BLaER1 (cell line): Measurements from ENCODE around the gene SLC35B2.

Experiments
- H3K27ac ChIP-seq: shearing (Covaris generic); formaldehyde crosslinking; 2 replicates; pipeline ENCODE4 v1.8.1; 2022
- H3K27me3 ChIP-seq: shearing (Covaris generic); formaldehyde crosslinking; 2 replicates; pipeline ENCODE4 v1.8.1; 2022
- H3K36me3 ChIP-seq: shearing (Covaris generic); formaldehyde crosslinking; 2 replicates; pipeline ENCODE4 v1.8.1; 2022
- H3K4me1 ChIP-seq: shearing (Covaris generic); formaldehyde crosslinking; 2 replicates; pipeline ENCODE4 v1.8.1; 2022
- H3K4me2 ChIP-seq: shearing (Covaris generic); formaldehyde crosslinking; 2 replicates; pipeline ENCODE4 v1.8.1; 2022
- H3K4me3 ChIP-seq: shearing (Covaris generic); formaldehyde crosslinking; 2 replicates; pipeline ENCODE4 v1.8.1; 2022
- H3K9ac ChIP-seq: shearing (Covaris generic); formaldehyde crosslinking; 2 replicates; pipeline ENCODE4 v1.8.1; 2022
- H3K9me3 ChIP-seq: shearing (Covaris generic); formaldehyde crosslinking; 2 replicates; pipeline ENCODE4 v1.8.1; 2022
- H4K20me1 ChIP-seq: shearing (Covaris generic); formaldehyde crosslinking; 2 replicates; pipeline ENCODE4 v1.8.1; 2022
- Cebpa-rat ChIP-seq: shearing (Covaris generic); IDR thresholded peaks from 2 replicates; pipeline ENCODE4 v1.8.1; 2022

Gene SLC35B2

DNA sequence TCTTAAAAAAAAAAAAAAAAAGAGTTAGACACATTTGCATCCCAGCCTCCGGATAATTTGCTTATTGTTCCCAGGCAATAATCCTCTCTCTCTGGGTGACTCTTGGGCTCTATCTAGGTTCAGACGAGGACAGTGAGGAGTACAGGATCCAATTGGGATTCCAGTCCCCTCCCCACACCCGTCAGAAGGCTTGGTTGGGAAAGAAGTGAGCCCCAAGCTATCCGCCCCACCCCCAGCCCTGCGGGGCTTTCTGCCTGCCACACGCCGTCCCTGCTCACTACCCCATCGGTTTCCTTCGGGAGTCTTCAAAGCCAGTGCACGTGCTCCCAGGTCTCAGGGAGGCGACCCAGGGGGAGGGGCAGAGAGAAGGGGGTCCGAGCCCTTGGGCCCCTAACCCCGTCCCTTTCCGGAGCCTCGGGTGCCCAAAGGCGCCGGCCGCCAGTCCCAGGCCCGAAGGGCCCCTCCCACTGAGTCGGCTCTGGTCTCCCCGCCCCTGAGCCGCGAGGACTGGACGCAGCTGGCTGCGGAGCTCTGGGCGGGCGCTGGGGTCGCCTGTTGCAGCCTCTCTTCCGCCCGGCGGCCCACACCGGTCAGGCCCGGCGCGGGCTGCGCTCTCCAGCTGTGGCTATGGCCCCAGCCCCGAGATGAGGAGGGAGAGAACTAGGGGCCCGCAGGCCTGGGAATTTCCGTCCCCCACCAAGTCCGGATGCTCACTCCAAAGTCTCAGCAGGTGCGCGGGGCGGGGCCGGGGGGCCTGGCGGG, 38.1 kb downstream of the SLC35B2 start:
- no peaks in the 10 kb centered on the region for H4K20me1 ChIP-seq
- peak overlapping the region; percentile 89 for H3K4me2 ChIP-seq
- H3K36me3 ChIP-seq: no peaks in the 10 kb centered on the region
- H3K9me3 ChIP-seq: no peaks in the 10 kb centered on the region
- H3K4me1 ChIP-seq: peaks cover 63% of the 10 kb centered on the region
- peak overlapping the region; percentile 60; the same call in 1 of the 2 replicates for H3K9ac ChIP-seq
- TF ChIP-seq Cebpa-rat: no peak
- peak overlapping the region; percentile 70 for H3K27ac ChIP-seq
- no peaks in the 10 kb centered on the region for H3K27me3 ChIP-seq
- H3K4me3 ChIP-seq: peak overlapping the region; percentile 62

- Histone ChIP-seq H3K4me2 (peak overlapping the region; percentile 52; the same call in 1 of the 2 replicates), H3K9ac (no peak overlapping the region), H3K9me3 (no peaks in the 10 kb centered on the region), H3K36me3 (no peaks in the 10 kb centered on the region), H3K27me3 (no peaks in the 10 kb centered on the region), H3K4me1 (peaks cover 54% of the 10 kb centered on the region), H3K4me3 (no peak overlapping the region), H4K20me1 (no peaks in the 10 kb centered on the region), H3K27ac (no peak overlapping the region)
- TF ChIP-seq Cebpa-rat: no peak
Measured at GRCh38 chr6:44217332-44218143, 39.8 kb downstream of the SLC35B2 start.

DNA sequence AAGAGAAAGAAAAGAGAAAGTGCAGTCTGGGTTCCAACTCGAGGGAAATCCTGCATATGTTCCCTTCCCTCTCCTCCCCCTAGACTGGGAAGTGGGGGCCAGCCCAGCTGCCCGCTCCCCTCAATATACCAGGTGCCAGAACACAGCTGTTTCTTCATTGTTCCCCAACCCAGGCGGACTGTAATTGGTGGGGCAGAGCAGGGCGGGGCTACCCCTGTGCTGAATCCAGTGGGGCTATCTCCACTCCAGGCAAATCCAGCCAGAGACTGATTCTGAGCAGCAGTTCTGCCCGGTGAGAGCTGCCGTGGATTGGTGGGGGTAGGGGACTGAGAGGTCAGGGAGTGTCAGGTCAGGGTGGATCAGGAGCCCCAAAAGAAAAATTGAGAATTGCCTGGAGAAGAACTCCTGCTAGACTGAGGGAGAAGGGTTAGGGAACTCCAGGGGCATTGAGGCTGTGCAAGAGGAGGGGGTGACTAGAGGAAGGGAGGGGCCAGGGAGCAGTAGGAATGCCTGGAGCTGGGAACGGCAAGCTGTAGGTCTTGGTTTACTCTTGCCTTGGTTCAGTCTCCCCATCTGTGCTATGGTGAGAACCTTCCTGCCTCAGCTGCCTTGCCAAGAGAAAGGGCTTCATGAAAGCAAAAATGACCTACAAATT, 40.5 kb downstream of the SLC35B2 start, which contains the start of gene MYMX:
Gene MYMX (plus strand): TSS at position 250 of the 655 bp plus-strand sequence. CDS start 546 bp downstream, outside the sequence.
- H3K27ac ChIP-seq: no peak within 1 kb of the TSS
- peak within 1 kb of the TSS; percentile 52 for H3K4me2 ChIP-seq
- H3K9ac ChIP-seq: no peak within 1 kb of the TSS

GRCh38 chr6:44214307-44214706, 43.0 kb downstream of the SLC35B2 start:
- Histone ChIP-seq H3K4me1 (peaks cover 30% of the 10 kb centered on the region), H3K36me3 (no peaks in the 10 kb centered on the region), H4K20me1 (no peaks in the 10 kb centered on the region), H3K27ac (no peak overlapping the region), H3K4me3 (no peak overlapping the region), H3K9ac (no peak overlapping the region), H3K4me2 (no peak overlapping the region), H3K27me3 (no peaks in the 10 kb centered on the region), H3K9me3 (no peaks in the 10 kb centered on the region)
- no peak for TF ChIP-seq Cebpa-rat

More for the DNA sequence above, 40.5 kb downstream of the SLC35B2 start, which contains the start of gene MYMX:
- no peak within 1 kb of the TSS for H3K4me3 ChIP-seq
- no peaks in the 10 kb centered on the region for H3K27me3 ChIP-seq
- TF ChIP-seq Cebpa-rat: no peak
- H3K4me1 ChIP-seq: peaks cover 49% of the 10 kb centered on the region
- H3K36me3 ChIP-seq: no peaks in the 10 kb centered on the region
- no peaks in the 10 kb centered on the region for H4K20me1 ChIP-seq
- no peaks in the 10 kb centered on the region for H3K9me3 ChIP-seq

- H3K9ac ChIP-seq: no peak overlapping the region
- H3K27me3 ChIP-seq: no peaks in the 10 kb centered on the region
- peaks cover 4% of the 10 kb centered on the region; the same call in 1 of the 2 replicates for H3K4me1 ChIP-seq
- H3K36me3 ChIP-seq: no peaks in the 10 kb centered on the region
- TF ChIP-seq Cebpa-rat: no peak
- no peaks in the 10 kb centered on the region for H4K20me1 ChIP-seq
- no peak overlapping the region for H3K4me2 ChIP-seq
- H3K4me3 ChIP-seq: no peak overlapping the region
- no peaks in the 10 kb centered on the region for H3K9me3 ChIP-seq
- H3K27ac ChIP-seq: no peak overlapping the region
Measured at GRCh38 chr6:44211284-44211683, 46.0 kb downstream of the SLC35B2 start.

GRCh38 chr6:44207966-44208365, 49.4 kb downstream of the SLC35B2 start:
- H3K27ac ChIP-seq: no peak overlapping the region
- H3K4me3 ChIP-seq: no peak overlapping the region
- TF ChIP-seq Cebpa-rat: no peak
- H3K36me3 ChIP-seq: no peaks in the 10 kb centered on the region
- no peak overlapping the region for H3K4me2 ChIP-seq
- no peak overlapping the region for H3K9ac ChIP-seq
- H3K4me1 ChIP-seq: no peaks in the 10 kb centered on the region
- H3K27me3 ChIP-seq: no peaks in the 10 kb centered on the region
- H3K9me3 ChIP-seq: no peaks in the 10 kb centered on the region
- H4K20me1 ChIP-seq: no peaks in the 10 kb centered on the region
